Bone marrow (tissue), 2 donors: ENCODE results near the gene FAM98C.

Experiments
- DNase-seq, 2 donors: peaks; one replicate each; lab custom pipeline; 2025; lab: John Stamatoyannopoulos, UW

Gene FAM98C

DNA sequence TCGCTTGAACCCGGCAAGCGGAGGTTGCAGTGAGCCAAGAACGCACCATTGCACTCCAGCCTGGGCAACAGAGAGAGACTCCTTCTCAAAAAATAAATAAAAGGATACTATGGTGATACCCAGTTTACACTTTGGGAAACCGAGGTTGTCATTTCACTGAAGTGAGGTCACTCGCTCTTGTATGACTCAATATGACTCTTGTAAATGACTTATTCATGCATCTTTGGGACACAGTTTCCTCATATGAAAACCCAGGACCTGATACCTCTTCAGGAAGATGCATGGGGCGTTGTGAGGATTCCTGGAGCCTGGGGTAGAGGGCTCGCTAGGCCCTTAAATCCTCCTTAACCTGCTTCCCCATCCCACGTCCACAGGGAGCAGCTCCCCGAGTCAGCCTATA, 24.0 kb upstream of the FAM98C start:
- DNase-seq: no peak

DNA sequence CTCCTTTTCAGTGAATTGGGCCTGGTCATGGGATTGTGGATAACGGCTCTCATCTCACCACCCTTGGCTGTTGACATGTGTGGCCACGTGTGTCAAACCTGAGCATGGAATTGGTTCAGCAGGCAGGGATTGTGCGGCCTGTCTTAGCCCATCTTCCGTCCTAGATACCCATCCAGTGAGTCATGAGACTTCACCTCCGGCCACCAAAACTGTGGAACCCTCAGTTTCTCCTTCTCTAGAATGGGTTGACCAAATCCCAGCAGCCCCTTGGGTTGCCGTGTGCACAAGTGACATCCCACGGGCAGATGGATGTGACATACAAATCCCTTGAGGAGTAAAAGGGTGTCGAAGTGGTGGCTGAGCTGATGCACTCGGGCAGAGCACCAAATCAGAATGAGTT, 21.8 kb upstream of the FAM98C start:
- DNase-seq: no peak

DNA sequence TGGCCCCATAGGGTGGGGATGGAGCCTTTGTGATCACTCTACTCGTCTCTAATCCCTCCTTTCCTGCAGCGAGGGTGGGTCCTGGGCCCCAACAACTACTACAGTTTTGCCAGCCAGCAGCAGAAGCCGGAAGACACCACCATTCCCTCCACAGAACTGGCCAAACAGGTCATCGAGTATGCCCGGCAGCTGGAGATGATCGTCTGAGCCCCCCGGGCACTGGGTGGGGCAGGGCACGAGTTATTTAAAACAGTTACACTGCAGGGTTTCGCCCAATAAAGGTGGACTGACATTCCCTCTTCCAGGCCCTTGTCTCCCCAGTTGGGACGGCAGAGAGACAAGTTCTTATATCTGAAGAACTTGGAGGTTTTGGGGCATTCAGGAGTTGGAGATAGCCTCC, 19.7 kb upstream of the FAM98C start:
- DNase-seq: no peak

DNA sequence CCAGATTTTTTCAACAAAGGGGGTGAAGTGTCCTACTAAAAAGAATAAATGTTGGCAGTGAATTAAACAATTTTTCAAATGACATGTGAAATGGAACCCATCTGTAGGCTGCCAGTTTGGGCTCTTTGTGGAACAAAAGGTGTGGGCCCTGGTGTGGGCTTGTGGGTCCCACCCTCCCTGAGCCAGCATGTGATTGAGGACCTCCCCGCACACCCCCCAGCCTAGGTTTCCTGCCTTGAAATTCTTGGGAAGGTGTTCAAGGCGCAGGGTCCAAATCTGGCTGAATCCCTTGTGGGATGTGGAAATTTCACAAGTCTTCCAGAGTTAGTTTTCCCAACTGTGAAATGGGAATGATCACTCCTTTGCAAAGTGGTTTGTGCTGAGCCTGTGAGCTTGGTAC, 19.1 kb upstream of the FAM98C start:
- DNase-seq: no peak

DNA sequence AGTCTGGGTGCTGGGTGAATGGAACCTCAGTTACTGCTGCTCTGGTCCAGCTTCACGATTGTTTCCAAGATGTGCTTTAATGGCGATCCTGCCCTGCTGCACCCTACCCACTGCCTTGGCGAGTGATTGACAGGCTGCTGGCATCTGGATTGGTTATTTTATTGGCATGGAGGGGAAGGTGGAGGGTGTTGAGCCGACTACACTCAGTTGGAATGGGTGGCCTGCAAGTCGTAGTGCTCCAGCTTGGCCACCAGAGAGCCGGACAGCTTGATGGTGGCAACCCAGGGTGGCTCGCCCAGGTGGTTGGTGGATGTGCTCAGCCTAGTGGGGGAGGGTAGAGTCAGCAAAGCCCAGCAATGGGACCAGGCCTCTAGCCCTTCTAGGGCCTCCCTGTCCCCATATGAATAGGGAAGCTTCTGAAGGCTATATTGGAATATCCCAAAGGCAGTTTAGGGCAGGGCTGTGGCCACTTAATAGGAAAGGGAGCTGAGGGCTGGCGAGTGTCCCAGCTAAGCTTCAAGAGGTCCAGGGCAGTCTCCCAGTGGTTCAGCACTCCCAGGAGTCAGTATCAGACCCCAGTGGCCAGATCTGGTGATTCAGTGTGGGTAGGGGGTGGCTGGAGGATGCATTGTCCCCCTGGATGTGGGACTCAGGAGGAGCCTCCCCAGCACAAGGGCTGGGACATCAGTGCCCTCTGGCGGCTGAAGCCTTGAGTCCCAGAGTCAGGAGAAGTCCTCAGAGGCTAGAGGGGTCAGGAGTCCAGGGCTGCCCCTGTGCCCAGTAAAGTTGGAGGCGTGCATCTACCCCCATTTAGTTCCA, 18.5 kb upstream of the FAM98C start:
- no peak for DNase-seq

DNA sequence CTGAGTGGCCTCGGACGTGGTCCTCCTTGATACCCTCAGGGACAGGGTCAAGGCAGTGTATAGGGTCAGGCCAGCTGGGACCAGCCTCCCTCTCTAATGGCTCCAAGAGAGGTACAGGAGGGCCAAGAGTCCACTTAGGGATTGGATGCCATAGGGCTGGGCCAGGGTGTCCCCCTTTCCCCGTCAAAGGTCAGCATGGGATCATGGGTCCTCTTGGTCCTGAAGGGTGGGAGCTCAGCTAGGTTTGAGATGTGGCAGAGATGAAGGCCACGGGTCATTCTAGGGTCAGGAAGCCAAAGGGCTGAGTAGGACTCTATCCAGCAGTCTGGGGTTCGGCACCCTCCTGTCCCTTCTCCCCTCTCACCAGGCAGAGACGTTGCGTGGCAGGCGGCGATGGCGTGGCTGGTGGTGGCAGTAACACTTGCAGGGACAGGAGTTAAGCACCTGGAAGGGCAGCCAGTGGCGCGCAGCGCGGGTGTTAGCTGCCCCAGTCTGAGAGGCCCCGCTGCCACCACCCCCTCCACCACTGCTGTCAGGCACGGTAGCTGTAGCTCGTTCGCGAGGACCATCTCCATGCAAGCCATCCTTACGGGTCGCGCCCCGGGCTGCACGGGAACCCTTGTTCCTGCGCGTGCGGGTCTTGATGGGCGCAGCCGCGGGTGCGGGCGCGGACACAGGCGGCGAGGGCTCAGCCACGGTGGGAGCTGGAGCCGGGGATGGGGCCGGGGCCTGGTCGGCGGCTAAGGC, 17.7 kb upstream of the FAM98C start:
- DNase-seq: no peak

DNA sequence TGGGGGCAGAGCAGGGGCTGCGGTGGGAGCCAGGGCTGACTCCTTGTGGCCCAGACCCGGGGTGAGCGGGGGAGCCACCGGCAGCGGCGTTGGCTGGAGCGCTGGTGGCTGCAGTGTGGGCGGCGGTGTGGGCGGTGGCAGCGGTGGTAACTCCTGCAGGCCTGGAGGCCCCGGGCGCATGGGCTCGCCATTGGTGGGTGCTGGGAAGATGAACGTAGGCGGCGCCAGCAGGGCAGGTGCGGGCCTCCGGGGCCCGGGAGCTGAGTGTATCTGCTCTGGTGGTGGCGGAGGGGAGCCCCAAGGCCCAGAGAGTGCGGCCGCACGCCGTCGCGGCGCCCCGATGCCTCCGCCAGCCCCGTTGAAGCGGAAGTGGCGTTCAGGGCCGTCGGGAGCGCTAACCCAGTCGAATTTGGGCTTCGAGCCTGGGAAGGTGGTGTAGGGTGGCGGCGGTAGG, 17.1 kb upstream of the FAM98C start:
- DNase-seq: no peak

DNA sequence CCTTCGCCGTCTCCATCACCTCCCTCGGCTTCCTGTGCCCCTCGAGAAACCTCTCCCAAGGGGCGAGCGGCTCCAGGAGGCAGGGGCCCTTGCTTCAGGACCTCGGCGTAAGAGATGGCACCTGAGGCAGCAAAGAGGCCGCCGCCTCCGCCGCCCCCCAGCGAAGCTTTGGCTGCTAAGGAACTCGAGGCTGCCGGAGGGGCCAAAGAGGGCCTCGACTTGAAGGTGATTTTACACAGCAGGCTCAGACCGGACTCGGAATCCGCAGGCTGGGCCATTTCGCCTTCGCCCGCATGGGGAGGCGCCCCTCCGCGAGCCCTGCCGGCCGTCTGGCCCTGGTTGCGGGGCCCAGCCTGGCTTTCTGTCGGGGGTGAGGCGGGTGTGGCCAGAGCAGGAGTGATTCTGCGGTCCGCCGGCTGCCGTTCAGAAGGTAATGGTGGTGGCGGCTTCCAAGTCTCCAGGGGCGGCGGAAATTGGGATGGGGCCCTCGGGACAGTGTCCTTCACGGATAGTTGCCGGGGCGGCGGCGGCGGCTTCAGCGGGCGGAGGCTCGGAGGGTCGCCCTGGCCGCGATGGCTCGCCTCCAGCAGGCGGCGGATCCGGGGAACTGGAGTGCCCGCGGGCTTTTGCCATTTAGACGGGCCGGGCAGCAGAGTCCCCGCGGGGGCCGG, 16.5 kb upstream of the FAM98C start:
- no peak for DNase-seq

DNA sequence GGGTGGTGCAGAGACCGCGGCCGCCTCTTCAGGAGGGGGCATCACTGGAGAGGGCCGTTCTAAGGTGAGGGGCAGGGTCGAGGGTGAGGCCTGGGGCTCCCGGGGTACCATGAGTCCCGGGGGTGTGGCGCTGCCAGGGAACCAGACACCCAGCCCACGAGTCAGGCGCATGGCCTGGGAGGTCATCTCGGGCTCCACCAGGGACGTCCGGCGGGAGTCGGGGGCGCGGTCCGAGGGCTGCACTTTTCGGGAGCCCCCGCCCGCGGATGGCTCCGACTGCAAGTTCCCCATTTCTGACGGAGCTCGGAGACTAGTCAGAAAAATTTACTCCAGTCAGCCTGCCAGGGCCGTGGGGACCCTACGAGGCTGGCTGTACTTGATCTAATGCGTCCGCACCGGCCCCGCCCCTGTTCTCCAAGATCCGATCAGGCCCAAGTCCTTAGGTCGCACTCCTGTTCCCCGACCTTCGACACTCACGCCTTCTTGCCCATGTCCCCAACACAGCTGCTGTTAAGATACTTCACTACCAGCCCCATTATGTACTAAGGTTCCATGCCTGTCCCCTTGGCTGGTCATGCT, 15.8 kb upstream of the FAM98C start:
- DNase-seq: no peak

DNA sequence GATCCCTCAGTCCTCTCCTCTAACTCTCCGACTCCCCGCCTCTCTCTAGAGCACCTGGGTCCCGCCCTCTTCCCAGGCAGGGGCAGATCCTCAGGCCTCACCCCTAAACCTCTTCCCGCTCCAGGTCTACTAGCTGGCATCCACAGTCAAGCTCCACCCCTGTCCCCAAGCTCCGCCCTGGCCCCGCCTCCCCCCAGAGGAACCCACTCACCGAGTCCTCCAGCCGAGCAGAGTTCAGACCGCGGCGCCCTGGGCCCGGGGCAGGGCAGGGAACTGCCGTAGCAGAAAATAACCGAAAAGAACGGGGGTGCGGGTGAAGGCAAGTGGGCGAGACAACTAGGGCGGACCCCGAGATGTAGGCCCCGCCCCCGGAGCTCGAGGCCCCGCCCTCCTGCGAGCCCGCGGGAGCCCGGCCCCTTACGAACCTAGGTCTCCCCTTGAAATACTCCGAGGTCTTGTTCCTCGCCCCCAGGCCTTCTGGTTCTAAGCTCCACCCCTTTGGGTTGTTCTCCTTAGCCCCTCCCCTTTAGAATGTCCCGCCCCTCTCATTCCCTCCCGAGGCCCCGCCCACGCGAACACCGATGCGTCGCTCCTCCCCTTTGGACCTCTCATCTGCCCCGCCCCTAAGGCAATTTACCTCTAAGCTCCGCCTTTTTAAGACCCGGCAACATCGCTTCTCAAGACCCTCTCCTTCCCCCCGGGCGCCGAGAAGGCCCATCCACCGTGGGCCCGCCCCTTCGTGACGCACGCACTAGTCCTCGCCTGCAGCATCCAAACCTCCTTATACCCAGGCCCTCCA, 15.1 kb upstream of the FAM98C start, which contains the start of gene GGN:
Gene GGN (minus strand): TSS at position 485 of the 799 bp plus-strand sequence. CDS start 773 bp downstream, outside the sequence.
- DNase-seq: peak; percentile 31 to 65

DNA sequence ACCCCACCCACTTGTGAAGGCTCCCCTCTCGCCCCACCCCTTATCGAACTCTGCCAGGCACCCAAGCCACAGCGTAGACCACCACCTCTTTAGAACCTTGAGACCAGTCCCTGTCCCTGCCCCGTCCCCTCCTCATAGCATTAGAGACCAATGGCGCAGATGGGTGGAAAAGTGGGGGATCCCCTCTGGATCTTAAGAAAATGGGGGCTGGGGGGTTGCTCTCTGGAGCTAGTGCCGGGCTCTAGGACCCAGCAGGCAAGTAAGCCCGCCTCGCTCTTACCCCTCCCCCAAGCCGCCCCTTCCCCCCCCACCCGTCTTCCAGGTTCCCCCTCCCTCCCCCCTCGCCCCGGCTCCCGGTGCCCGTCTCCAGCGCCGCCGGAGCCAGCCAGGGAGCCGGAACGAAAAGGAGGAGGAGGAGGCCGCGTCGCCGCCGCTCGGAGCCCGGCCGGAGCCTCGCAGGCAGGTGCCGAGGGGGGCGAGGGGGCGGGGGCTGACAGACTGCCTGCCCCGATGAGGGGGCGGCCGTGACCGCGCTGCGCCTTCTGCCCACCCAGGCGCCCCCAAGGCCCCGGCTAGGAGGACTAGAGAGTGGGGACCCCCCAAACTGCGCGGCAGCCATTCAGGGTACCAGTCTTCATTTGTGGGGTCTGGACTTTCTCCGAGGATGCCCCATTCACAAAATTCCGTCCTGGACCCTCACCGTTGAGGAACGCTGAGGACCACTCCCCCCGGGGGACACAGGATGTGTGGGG, 14.4 kb upstream of the FAM98C start, which contains the start of gene SPRED3:
Gene SPRED3 (plus strand): TSS at position 349 of the 752 bp plus-strand sequence. CDS start 1,606 bp downstream, outside the sequence.
- no peak for DNase-seq

DNA sequence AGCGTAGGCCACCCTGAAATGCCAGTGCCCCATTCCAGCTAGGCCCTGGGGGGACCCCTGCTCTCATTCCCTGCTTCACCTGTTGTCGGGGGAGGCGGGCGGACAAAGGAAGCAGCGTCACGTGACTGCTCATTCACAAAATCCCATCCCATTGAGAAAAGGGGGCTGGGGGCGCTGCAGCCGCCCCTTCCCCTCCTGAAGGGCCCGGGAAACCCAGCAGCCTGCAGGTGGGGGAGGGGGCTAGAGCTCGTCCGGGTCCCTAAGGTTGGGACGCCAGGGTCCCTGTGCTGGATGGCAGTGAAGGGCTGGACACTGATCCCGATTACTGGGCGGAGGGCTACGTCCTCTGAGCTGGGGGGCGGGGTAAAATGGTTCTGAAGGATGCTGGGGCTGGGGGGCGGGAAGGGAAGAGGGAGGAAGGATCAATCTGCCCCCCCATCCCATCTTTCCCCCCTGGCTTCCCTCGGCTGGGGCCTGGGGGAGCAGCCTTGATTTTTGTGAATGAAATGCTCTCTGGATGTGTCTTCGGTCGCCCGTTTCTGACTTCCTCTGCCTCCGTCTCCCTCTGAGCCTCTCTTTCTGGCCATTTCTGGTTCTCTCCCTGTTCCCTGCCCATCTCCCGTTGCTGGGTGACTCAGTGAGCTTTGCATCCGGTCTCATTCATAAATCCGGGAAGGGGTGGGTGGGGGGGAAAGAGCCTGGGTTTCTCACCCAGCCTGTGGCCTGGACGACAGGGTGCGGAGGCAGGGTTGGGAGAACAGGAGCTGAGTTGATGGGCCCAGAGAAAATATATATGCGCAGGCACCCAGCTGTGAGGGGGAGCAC, 13.6 kb upstream of the FAM98C start:
- no peak for DNase-seq

DNA sequence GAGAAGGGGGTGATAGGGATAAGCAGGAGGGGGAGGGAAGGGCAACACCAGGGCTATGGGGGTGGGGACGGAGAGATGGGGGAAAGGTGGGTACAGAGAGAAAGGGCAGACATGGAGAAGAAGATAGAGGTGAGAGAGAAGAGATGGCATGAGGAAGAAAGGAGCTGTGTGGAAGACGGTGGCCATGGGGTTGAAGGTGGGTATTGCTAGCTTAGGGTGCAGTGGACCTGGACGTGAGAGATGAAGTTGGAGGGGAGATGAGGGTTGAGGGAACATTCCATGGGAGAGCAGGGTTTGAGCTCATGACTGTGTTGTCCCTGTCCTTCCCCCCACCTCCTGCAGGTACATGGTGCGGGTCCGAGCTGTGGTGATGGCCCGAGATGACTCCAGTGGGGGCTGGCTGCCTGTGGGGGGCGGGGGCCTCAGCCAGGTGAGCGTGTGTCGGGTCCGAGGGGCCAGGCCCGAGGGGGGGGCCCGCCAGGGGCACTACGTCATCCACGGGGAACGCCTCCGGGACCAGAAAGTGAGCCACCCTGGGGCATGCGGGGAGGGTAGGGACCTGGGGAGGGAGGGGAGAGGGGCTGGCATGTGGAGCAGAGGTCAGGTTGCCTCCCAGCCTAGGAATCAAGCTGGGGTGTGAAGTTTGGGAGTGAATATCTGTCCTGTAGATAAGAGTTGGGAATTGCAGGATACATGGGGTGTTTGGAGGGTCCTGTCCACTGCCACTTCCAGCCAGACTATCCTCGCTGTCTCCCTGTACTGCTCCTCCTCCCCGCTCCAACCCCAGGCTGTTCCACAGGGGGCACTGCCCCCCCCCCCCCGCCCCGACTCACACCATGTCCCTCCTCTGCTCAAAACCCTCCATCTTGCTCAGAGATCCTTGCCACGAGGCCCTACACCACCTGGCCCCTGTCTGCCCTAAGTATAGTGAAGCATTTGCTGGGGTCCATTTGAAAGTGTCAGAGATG, 12.7 kb upstream of the FAM98C start:
- DNase-seq: no peak

DNA sequence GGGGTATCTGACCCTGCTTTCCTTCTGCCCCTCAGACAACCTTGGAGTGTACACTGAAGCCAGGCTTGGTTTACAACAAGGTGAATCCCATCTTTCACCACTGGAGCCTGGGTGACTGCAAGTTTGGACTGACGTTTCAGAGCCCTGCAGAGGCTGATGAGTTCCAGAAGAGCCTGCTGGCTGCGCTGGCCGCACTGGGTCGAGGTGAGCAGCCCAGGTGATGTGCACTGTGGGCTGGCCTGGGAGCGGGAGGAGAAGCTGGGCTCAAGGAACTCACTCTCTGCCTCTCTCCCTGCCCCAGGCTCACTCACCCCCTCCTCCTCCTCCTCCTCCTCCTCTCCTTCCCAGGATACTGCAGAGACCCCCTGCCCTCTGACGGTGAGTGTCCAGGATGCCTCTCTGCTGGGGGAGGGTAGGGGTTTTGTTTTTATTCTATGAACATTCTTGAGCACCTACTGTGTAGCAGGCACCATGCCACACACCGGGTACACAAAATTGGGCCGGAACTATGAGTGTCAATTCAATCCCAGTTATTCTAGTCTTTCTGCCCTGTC, 10.9 kb upstream of the FAM98C start:
- no peak for DNase-seq

DNA sequence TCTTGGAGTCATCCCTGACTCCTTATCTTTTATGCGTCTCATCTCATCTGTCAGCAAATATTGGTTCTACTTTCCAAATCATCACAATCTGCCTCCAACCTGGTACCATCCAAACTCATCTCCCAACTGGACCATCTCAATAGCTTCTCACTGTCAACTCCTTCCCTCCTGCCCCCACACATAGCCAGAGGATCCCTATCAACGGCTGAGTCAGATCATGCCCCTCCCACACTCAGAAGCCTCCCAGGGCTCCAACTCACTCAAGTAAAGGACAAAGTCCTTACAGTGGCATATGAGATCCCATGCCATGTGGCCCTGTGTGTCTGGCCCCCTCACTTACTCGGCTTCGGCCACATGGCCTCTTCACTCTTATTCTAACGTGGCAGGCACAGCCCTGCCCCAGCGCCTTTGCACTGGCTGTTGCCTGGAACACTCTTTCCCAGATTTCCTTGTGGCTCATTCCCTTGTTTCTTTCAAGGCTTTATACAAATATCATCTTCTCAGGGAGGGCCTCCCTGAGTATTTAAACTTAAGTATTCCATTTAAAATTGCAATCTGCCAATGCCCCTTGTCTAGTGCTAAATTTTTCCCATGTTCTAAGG, 10.1 kb upstream of the FAM98C start:
- no peak for DNase-seq

DNA sequence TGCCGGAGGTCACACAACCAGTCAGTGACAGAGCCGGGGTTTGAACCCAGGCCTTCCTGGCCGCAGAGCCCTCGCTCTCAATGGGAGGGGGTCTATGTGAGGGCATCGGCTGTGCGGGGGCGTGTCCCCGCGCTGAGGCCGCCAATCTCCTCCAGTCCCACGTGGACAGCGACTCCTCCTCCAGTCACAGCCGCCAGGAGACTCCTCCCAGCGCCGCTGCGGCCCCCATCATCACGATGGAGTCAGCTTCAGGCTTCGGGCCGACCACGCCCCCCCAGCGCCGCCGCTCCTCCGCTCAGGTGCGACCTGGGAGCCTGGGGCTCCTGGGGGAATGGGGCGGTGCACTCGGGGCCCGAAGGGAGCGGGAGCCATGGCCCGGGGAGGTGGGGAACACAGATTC, 8.4 kb upstream of the FAM98C start:
- no peak for DNase-seq

DNA sequence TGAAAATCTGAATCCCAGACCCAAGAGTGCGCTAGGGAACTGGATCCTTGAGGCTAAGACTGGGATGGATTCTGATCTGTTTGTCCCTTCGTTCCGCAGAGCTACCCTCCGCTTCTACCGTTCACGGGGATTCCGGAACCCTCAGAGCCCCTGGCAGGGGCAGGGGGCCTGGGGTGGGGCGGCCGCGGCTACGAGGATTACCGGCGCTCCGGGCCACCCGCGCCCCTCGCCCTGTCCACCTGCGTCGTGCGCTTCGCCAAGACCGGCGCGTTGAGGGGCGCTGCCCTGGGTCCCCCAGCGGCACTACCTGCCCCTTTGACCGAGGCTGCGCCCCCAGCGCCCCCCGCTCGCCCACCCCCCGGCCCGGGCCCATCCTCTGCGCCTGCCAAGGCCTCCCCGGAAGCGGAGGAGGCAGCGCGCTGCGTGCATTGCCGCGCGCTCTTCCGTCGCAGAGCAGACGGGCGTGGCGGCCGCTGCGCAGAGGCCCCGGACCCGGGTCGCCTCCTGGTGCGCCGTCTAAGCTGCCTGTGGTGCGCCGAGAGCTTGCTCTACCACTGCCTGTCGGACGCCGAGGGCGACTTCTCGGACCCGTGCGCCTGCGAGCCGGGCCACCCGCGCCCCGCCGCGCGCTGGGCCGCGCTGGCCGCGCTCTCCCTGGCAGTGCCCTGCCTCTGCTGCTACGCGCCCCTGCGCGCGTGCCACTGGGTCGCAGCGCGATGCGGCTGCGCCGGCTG, 7.3 kb upstream of the FAM98C start:
- no peak for DNase-seq
